Ectodermal cell (in vitro differentiated cells): ENCODE data around the gene NDUFAF3.
A peak's percentile ranks its signal among the peaks of the same experiment; 100 is the strongest.

ENCODE experiments used
- H3K27ac ChIP-seq: 2 replicates; pipeline ENCODE4 v1.7.0; 2013; ENCODE audit warnings: mild to moderate bottlenecking, low read depth, low read length; ENCODE audit not compliant: insufficient read depth, poor library complexity, severe bottlenecking
- H3K27me3 ChIP-seq: 2 replicates; pipeline ENCODE4 v1.7.0; 2013; ENCODE audit warnings: mild to moderate bottlenecking, low read length; ENCODE audit not compliant: insufficient read depth, control insufficient read depth, poor library complexity, severe bottlenecking
- H3K36me3 ChIP-seq: one replicate; pipeline ENCODE4 v1.7.0; 2013; ENCODE audit warnings: low read length; ENCODE audit not compliant: control insufficient read depth, insufficient read depth
- H3K4me1 ChIP-seq: one replicate; pipeline ENCODE4 v1.7.0; 2013; ENCODE audit warnings: low read length; ENCODE audit not compliant: control insufficient read depth, insufficient read depth
- H3K4me3 ChIP-seq: 2 replicates; pipeline ENCODE4 v1.7.0; 2013; ENCODE audit warnings: low read depth, low read length, control low read depth; ENCODE audit not compliant: insufficient read depth
- H3K9me3 ChIP-seq: 2 replicates; pipeline ENCODE4 v1.7.0; 2013; ENCODE audit warnings: mild to moderate bottlenecking, low read length, moderate library complexity; ENCODE audit not compliant: control insufficient read depth
- WGBS, 2 experiments: methylation state at CpG; one replicate each; pipeline ENCODE4 v1.1.7; 2013; ENCODE audit warnings: missing lambda C conversion rate in 2 of 2; 5-methylcytosine and 5-hydroxymethylcytosine counted together

The NDUFAF3 gene

GRCh38 chr3:49026536-49026935 is 4.6 kb downstream of the NDUFAF3 start:
- Histone ChIP-seq H3K36me3 (peaks cover 44% of the 10 kb centered on the region), H3K4me1 (peaks cover 18% of the 10 kb centered on the region)
- 92 to 94% methylated on average over 3 of the region's 3 CpGs for WGBS, 2 experiments

GRCh38 chr3:49027634-49028033 is 5.7 kb downstream of the NDUFAF3 start:
- H3K4me3 ChIP-seq = no peak overlapping the region
- WGBS, 2 experiments = 95% methylated on average over 9 of the region's 9 CpGs
- no peak overlapping the region for H3K27ac ChIP-seq
- peaks cover 55% of the 10 kb centered on the region for H3K36me3 ChIP-seq
- peaks cover 18% of the 10 kb centered on the region for H3K4me1 ChIP-seq
- no peaks in the 10 kb centered on the region for H3K27me3 ChIP-seq
- no peaks in the 10 kb centered on the region for H3K9me3 ChIP-seq

More at GRCh38 chr3:49026536-49026935, 4.6 kb downstream of the NDUFAF3 start:
- H3K9me3 ChIP-seq = no peaks in the 10 kb centered on the region
- no peak overlapping the region for H3K27ac ChIP-seq
- H3K4me3 ChIP-seq = no peak overlapping the region
- H3K27me3 ChIP-seq = no peaks in the 10 kb centered on the region

DNA sequence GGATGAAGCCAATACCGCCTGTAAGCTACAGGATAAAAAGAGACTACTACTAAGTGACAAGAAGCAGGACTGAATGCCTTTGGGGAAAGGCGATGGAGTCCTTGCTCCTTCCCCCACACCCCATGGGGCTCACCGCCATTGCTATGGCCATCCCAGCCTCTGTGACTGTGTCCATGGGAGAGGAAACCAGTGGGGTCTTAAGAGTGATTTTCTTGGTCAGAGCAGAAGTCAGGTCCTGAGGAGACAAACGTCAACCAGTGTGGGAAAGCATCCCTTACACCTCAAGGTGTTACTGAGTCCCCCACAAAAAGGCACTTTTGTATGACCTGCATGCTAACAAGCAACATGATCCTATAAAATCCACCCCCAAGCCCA is 6.4 kb downstream of the NDUFAF3 start:
- Histone ChIP-seq H3K36me3 (peaks cover 62% of the 10 kb centered on the region), H3K27ac (no peak overlapping the region), H3K4me1 (peaks cover 11% of the 10 kb centered on the region), H3K4me3 (peak overlapping the region; percentile 70), H3K9me3 (no peaks in the 10 kb centered on the region), H3K27me3 (no peaks in the 10 kb centered on the region)
- WGBS, 2 experiments = 80 to 94% methylated on average over 4 of the region's 4 CpGs

- H3K27me3 ChIP-seq = no peaks in the 10 kb centered on the region
- peaks cover 9% of the 10 kb centered on the region for H3K4me1 ChIP-seq
- H3K36me3 ChIP-seq = peaks cover 62% of the 10 kb centered on the region
- 17 to 18% methylated on average over 55 of the region's 55 CpGs for WGBS, 2 experiments
- no peaks in the 10 kb centered on the region for H3K9me3 ChIP-seq
- peak within 1 kb of the TSS; percentile 52 for H3K27ac ChIP-seq
- peak within 1 kb of the TSS; percentile 70 for H3K4me3 ChIP-seq
Measured at GRCh38 chr3:49028673-49029562, 7.0 kb downstream of the NDUFAF3 start, which contains the start of gene IMPDH2. Gene IMPDH2 (minus strand): TSS chr3:49029398. CDS start chr3:49029350, 48 bp downstream.

GRCh38 chr3:49029563-49029884 is 7.6 kb downstream of the NDUFAF3 start:
- 14 to 33% methylated on average over 6 to 7 of the region's 7 CpGs for WGBS, 2 experiments
- Histone ChIP-seq H3K4me3 (no peak overlapping the region), H3K4me1 (peaks cover 9% of the 10 kb centered on the region), H3K9me3 (no peaks in the 10 kb centered on the region), H3K36me3 (peaks cover 56% of the 10 kb centered on the region), H3K27ac (peak overlapping the region; percentile 36), H3K27me3 (no peaks in the 10 kb centered on the region)

DNA sequence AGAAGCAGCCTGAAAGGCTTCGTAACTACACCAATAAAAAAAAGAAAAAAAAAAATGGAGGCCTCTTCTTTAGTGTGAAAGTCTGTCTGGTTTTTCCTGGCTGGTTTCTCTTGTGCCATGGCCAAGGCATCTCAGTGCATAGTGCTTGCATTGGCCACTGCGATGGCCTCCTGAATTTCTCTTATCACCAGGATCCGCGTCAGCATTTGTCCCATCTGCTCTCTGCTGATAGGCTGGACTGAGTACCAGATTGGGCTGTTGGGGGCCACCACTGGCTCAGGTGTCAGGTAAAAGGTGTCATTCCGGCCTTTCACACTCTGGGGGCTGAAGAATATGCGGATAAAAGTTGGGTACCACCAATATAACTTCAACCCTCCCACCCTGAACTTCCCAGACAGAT is 8.4 kb downstream of the NDUFAF3 start:
- H3K27me3 ChIP-seq = no peaks in the 10 kb centered on the region
- H3K27ac ChIP-seq = no peak overlapping the region
- peaks cover 9% of the 10 kb centered on the region for H3K4me1 ChIP-seq
- no peaks in the 10 kb centered on the region for H3K9me3 ChIP-seq
- H3K4me3 ChIP-seq = no peak overlapping the region
- peaks cover 49% of the 10 kb centered on the region for H3K36me3 ChIP-seq
- WGBS, 2 experiments = 93 to 98% methylated on average over 6 of the region's 6 CpGs

DNA sequence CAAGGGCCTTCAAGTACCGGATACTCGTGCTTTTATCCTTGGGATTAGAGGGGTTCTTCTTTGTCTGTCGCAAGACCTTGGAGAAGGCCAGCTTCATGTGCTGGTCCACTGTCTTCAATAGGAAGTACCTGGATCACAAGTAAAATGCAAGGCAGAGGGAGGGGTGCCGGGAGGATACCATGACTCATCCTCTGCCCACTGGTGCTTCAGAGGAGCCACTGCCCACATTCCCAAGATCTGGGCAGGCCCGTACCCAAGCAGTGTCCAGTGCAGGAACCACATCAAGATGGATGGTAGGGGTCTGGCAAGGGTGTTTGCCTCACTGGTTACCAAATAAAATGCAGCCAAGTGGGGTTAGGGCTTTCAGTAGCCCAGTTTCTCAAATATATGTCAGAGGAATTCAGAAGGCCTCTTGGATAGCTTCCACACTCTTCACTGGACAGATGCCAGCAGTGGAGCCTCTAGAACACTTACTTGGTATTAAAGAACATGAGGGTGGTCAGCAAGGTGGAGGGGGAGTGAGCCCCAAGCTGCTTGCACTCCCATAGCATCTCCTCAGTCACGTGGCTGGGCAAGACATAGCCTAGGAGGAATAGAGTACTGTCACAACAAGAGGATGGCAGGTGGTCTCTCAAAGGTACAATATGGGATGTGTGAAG is 10.9 kb downstream of the NDUFAF3 start:
- Histone ChIP-seq H3K36me3 (peaks cover 35% of the 10 kb centered on the region), H3K9me3 (no peaks in the 10 kb centered on the region), H3K27ac (no peak overlapping the region), H3K4me1 (peaks cover 9% of the 10 kb centered on the region), H3K27me3 (no peaks in the 10 kb centered on the region), H3K4me3 (no peak overlapping the region)
- WGBS, 2 experiments = 97 to 99% methylated on average over 6 of the region's 6 CpGs

- Histone ChIP-seq H3K36me3 (peaks cover 35% of the 10 kb centered on the region), H3K27ac (no peak overlapping the region), H3K9me3 (no peaks in the 10 kb centered on the region), H3K27me3 (no peaks in the 10 kb centered on the region), H3K4me3 (no peak overlapping the region), H3K4me1 (no peaks in the 10 kb centered on the region)
- 92 to 96% methylated on average over 2 of the region's 2 CpGs for WGBS, 2 experiments
Measured at GRCh38 chr3:49034650-49035049, 12.7 kb downstream of the NDUFAF3 start.

GRCh38 chr3:49035281-49035680 is 13.4 kb downstream of the NDUFAF3 start:
- 97% methylated on average over 3 of the region's 3 CpGs for WGBS, 2 experiments
- no peaks in the 10 kb centered on the region for H3K4me1 ChIP-seq
- peaks cover 37% of the 10 kb centered on the region for H3K36me3 ChIP-seq
- no peaks in the 10 kb centered on the region for H3K27me3 ChIP-seq
- no peaks in the 10 kb centered on the region for H3K9me3 ChIP-seq
- no peak overlapping the region for H3K4me3 ChIP-seq
- no peak overlapping the region for H3K27ac ChIP-seq

DNA sequence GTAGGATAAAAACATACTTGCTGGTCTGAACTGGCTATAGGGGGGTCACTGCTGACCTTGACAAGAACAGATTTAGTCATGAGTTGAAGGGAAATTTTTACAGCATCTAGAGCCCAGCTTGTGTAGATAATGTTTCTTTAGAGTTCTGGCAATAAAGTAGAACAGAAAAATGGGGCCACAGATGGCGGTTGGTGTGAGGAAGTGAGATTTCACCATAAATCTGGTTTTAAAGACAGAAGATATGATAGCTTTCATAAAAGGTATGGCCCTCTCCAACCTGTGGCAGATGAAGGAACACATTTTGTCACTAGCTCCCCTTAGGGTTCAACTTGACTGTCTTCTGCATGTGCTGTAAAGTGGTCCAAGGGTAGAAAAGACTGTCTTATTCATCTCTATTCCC is 31.6 kb downstream of the NDUFAF3 start:
- Histone ChIP-seq H3K9me3 (no peaks in the 10 kb centered on the region), H3K27ac (no peak overlapping the region), H3K27me3 (no peaks in the 10 kb centered on the region), H3K4me3 (no peak overlapping the region), H3K4me1 (no peaks in the 10 kb centered on the region), H3K36me3 (peaks cover 49% of the 10 kb centered on the region)
- WGBS, 2 experiments = 95 to 100% methylated on average over 1 of the region's 1 CpG
